ENCODE measurements around the gene RIMS4. TPM values are rescaled to one million over a fixed set of nuclear protein-coding genes. Genes with fewer than 3 reads are reported as not detected.

RIMS4 gene
- total RNA-seq, 1 donor from 2014 or later, result 6.4 TPM

- H3K4me1 ChIP-seq, result peaks cover 7% of the 10 kb centered on the region
- H3K4me3 ChIP-seq, result no peak overlapping the region
- no peaks in the 10 kb centered on the region for H3K27me3 ChIP-seq
- H3K27ac ChIP-seq, result no peak overlapping the region
- no peak for TF ChIP-seq POLR2AphosphoS5 (IDR thresholded peaks at IDR 0.05; ENCODE audit: insufficient read depth in 1 of 2, low read depth in 1 of 2)
- TF ChIP-seq, protein P1, sequence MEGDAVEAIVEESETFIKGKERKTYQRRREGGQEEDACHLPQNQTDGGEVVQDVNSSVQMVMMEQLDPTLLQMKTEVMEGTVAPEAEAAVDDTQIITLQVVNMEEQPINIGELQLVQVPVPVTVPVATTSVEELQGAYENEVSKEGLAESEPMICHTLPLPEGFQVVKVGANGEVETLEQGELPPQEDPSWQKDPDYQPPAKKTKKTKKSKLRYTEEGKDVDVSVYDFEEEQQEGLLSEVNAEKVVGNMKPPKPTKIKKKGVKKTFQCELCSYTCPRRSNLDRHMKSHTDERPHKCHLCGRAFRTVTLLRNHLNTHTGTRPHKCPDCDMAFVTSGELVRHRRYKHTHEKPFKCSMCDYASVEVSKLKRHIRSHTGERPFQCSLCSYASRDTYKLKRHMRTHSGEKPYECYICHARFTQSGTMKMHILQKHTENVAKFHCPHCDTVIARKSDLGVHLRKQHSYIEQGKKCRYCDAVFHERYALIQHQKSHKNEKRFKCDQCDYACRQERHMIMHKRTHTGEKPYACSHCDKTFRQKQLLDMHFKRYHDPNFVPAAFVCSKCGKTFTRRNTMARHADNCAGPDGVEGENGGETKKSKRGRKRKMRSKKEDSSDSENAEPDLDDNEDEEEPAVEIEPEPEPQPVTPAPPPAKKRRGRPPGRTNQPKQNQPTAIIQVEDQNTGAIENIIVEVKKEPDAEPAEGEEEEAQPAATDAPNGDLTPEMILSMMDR (IDR thresholded peaks at IDR 0.05), result no peak
- TF ChIP-seq POLR2A (IDR thresholded peaks at IDR 0.05), result no peak
- no peak for DNase-seq (ENCODE audit: extremely low spot score in 2 of 2)
- H3K9me3 ChIP-seq, result no peaks in the 10 kb centered on the region
- H3K36me3 ChIP-seq, result no peaks in the 10 kb centered on the region
- intact Hi-C loops (cut with DNase I), result no loop called here
Observed at GRCh38 chr20:44752099-44752931, 58.0 kb downstream of the RIMS4 start.

DNA sequence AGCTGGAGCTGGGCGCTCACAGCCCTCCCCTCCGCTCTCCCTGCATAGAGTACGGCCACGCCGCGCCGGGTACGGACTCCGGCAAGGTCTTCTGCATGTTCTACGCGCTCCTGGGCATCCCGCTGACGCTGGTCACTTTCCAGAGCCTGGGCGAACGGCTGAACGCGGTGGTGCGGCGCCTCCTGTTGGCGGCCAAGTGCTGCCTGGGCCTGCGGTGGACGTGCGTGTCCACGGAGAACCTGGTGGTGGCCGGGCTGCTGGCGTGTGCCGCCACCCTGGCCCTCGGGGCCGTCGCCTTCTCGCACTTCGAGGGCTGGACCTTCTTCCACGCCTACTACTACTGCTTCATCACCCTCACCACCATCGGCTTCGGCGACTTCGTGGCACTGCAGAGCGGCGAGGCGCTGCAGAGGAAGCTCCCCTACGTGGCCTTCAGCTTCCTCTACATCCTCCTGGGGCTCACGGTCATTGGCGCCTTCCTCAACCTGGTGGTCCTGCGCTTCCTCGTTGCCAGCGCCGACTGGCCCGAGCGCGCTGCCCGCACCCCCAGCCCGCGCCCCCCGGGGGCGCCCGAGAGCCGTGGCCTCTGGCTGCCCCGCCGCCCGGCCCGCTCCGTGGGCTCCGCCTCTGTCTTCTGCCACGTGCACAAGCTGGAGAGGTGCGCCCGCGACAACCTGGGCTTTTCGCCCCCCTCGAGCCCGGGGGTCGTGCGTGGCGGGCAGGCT is 60.1 kb downstream of the RIMS4 start:
- DNase-seq (ENCODE audit: extremely low spot score in 2 of 2), result no peak
- H3K36me3 ChIP-seq, result no peaks in the 10 kb centered on the region
- H3K9me3 ChIP-seq, result no peaks in the 10 kb centered on the region
- no peak overlapping the region for H3K4me3 ChIP-seq
- no peaks in the 10 kb centered on the region for H3K27me3 ChIP-seq
- TF ChIP-seq POLR2AphosphoS5 (IDR thresholded peaks at IDR 0.05; ENCODE audit: insufficient read depth in 1 of 2, low read depth in 1 of 2) (no peak), POLR2A (IDR thresholded peaks at IDR 0.05) (no peak)
- TF ChIP-seq, protein P1 (IDR thresholded peaks at IDR 0.05), result no peak
- peaks cover 27% of the 10 kb centered on the region for H3K4me1 ChIP-seq
- H3K27ac ChIP-seq, result no peak overlapping the region
- intact Hi-C loops (cut with DNase I), result no loop called here

GRCh38 chr20:44748005-44748370 is 62.4 kb downstream of the RIMS4 start:
- Histone ChIP-seq H3K9me3 (no peaks in the 10 kb centered on the region), H3K4me1 (peaks cover 27% of the 10 kb centered on the region), H3K4me3 (no peak overlapping the region), H3K36me3 (no peaks in the 10 kb centered on the region), H3K27ac (no peak overlapping the region), H3K27me3 (no peaks in the 10 kb centered on the region)
- TF ChIP-seq POLR2A (IDR thresholded peaks at IDR 0.05), result no peak
- TF ChIP-seq, protein P1 (IDR thresholded peaks at IDR 0.05), result no peak
- no peak for TF ChIP-seq POLR2AphosphoS5 (IDR thresholded peaks at IDR 0.05; ENCODE audit: insufficient read depth in 1 of 2, low read depth in 1 of 2)
- no peak for DNase-seq (ENCODE audit: extremely low spot score in 2 of 2)
- intact Hi-C loops (cut with DNase I), result no loop called here

- H3K4me1 ChIP-seq, result peaks cover 27% of the 10 kb centered on the region
- no peak overlapping the region for H3K4me3 ChIP-seq
- TF ChIP-seq POLR2AphosphoS5 (IDR thresholded peaks at IDR 0.05; ENCODE audit: insufficient read depth in 1 of 2, low read depth in 1 of 2) (no peak), POLR2A (IDR thresholded peaks at IDR 0.05) (no peak)
- TF ChIP-seq, protein P1 (IDR thresholded peaks at IDR 0.05), result peak in 2 of 3 experiments; percentile 55 to 71
- no peak overlapping the region for H3K27ac ChIP-seq
- H3K9me3 ChIP-seq, result no peaks in the 10 kb centered on the region
- DNase-seq (ENCODE audit: extremely low spot score in 2 of 2), result no peak
- no peaks in the 10 kb centered on the region for H3K36me3 ChIP-seq
- no peaks in the 10 kb centered on the region for H3K27me3 ChIP-seq
- intact Hi-C loops (cut with DNase I), result loop anchor here (2.0 kb wide), 2 partner anchors 61 to 119 kb away; no protein-coding TSS in a partner anchor
Observed at GRCh38 chr20:44747166-44748004, 63.0 kb downstream of the RIMS4 start.
